ENCODE results near the gene SH2D1B.
A peak's percentile ranks its signal among the peaks of the same experiment; 100 is the strongest.
"Not testable (repeated sequence)": the region's sequence is repeated elsewhere in the genome, so short reads cannot be mapped to it uniquely, and the experiment has no call there.

Gene SH2D1B, protein sequence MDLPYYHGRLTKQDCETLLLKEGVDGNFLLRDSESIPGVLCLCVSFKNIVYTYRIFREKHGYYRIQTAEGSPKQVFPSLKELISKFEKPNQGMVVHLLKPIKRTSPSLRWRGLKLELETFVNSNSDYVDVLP

GRCh38 chr1:162412002-162412401 lies at the start of gene SH2D1B:
SH2D1B (minus strand) TSS chr1:162412136; CDS start chr1:162412016, 120 bp downstream.
- DNase-seq (ENCODE audit: low spot score), result peak; percentile 64

DNA sequence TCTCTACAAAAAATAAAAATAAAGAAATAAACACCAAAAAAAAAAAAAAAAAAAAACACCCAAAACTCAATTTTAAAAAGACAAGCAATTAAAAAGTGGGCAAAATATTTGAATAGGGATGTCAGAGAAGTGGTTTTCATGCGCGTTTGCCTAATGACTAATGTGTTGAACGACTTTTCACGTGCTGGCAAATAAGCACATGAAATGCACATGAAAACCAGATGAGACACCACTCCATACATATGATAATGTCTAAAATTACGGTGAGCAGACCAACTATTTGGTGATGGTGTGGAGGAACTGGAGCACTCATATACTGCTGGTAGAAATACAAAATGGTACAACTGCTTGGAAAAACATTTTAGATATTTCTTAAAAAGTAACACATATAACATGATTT lies 46.3 kb upstream of the SH2D1B start:
- no peak for DNase-seq (ENCODE audit: low spot score)

- no peak for DNase-seq (ENCODE audit: low spot score)
Measured at GRCh38 chr1:162456323-162456722, 44.4 kb upstream of the SH2D1B start.

- DNase-seq (ENCODE audit: low spot score), result not testable (repeated sequence)
Measured at GRCh38 chr1:162454361-162454760, 42.4 kb upstream of the SH2D1B start.

- DNase-seq (ENCODE audit: low spot score), result no peak
Measured at GRCh38 chr1:162446946-162447345, 35.0 kb upstream of the SH2D1B start.

DNA sequence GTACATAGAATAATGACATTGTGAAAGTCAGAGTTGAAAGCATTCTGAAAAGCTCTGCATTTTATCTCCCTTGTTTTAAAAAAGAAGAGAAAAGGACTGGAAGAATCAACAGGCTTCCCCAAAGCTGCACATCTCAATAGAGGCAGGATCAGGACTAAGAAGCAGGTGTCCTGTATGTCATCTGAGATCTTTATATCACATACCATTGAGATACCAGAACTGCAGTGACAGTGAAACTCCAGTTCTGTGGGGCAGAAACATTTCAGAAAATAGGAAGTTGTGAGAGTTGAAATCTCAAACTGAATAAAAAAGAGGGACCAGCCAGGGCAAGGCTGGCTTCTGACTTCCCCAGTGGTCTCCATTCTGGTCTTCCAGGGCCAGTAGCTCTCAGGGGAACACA lies 33.0 kb upstream of the SH2D1B start:
- DNase-seq (ENCODE audit: low spot score), result no peak

DNA sequence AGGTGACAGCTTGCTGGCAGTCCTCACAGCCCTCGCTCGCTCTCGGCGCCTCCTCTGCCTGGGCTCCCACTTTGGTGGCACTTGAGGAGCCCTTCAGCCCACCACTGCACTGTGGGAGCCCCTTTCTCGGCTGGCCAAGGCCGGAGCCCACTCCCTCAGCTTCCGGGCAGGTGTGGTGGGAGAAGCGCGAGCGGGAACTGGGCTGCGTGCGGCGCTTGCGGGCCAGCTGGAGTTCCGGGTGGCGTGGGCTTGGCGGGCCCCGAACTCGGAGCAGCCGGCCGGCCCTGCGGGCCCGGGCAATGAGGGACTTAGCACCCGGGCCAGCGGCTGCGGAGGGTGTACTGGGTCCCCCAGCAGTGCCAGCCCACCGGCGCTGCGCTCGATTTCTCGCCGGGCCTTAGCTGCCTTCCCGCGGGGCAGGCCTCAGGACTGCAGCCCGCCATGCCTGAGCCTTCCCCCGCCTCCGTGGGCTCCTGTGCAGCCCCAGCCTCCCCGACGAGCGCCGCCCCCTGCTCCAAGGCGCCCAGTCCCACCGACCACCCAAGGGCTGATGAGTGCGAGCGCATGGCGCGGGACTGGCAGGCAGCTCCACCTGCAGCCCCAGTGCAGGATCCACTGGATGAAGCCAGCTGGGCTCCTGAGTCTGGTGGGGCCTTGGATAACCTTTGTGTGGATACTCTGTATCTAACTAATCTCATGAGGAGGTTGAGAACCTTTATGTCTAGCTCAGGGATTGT lies 21.2 kb upstream of the SH2D1B start:
- DNase-seq (ENCODE audit: low spot score), result not testable (repeated sequence)

- DNase-seq (ENCODE audit: low spot score), result no peak
Measured at GRCh38 chr1:162430583-162430982, 18.6 kb upstream of the SH2D1B start.

GRCh38 chr1:162422662-162423375 lies 10.9 kb upstream of the SH2D1B start:
- no peak for DNase-seq (ENCODE audit: low spot score)

GRCh38 chr1:162421258-162422164 lies 9.6 kb upstream of the SH2D1B start:
- DNase-seq (ENCODE audit: low spot score), result no peak

DNA sequence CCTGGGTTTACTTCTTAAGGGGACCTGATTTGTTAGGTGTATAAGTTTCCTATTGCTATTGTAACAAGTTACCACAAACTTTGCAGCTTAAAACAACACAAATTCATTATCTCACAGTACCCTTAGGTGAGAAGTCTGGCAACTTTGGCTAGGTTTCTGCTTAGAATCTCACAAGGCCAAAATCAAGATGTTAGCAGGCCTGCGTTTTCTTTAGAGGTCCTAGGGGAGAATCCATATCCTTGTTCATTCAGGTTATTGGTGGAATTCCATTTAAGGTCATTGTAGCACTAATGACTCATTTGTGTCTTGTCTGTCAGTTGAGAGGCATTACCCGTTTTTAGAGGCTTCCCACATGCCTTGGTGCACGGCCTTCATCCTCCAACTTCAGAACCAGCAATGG lies 8.2 kb upstream of the SH2D1B start:
- DNase-seq (ENCODE audit: low spot score), result no peak

- DNase-seq (ENCODE audit: low spot score), result peak; percentile 63
Measured at GRCh38 chr1:162419450-162419931, 7.6 kb upstream of the SH2D1B start.

DNA sequence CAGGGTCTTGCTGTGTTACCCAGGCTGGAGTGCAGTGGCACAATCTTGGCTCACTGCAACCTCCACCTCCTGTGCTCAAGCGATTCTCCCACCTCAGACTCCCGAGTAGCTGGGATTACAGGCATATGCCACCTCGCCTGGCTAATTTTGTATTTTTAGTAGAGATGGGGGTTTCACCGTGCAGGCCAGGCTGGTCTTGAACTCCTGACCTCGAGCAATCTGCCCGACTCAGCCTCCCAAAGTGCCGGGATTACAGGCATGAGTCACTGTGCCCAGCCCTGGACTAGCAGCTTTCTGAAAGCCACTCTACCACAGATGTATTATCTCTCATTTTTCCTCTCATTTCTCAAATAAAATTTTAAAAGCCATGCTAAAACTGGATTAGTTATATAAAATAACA lies 6.6 kb upstream of the SH2D1B start:
- not testable (repeated sequence) for DNase-seq (ENCODE audit: low spot score)

DNA sequence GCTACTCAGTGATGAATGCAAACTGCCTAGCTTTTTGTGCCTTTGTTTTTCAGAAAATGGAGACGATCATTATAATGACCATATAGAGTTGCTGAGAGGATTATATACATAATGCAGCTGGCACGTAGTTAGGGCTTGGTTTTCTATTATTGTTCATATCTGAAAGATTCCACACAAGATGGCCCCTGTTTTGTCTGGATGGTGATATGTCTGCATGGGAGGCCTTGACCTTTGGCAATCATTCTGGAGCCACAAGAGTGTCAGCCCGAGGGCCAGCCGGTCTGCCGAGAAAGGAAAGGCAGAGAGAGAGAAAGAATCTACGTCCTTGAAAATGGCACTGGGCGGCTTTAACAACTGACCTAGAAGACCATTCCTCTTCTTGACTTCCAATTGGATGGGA lies 5.7 kb upstream of the SH2D1B start:
- DNase-seq (ENCODE audit: low spot score), result no peak

GRCh38 chr1:162416909-162417308 lies 5.0 kb upstream of the SH2D1B start:
- no peak for DNase-seq (ENCODE audit: low spot score)

DNA sequence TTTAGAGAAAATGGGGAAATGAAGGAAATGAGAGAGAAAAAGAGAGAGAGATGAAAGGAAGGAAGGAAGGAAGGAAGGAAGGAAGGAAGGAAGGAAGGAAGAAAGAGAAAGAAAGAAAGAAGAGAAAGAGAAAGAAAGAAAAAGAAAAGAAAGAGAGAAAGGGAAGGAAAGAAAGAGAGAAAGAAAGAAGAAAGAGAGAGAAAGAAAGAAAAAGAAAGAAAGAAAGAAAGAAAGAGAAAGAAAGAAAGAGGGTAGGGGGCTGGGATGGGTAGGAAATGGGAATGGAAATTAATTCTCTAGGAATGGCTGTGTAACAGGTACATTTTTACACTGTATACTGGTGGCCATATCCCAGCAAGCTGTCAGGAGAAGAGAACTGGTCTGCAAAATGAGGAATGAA lies 4.3 kb upstream of the SH2D1B start:
- no peak for DNase-seq (ENCODE audit: low spot score)

DNA sequence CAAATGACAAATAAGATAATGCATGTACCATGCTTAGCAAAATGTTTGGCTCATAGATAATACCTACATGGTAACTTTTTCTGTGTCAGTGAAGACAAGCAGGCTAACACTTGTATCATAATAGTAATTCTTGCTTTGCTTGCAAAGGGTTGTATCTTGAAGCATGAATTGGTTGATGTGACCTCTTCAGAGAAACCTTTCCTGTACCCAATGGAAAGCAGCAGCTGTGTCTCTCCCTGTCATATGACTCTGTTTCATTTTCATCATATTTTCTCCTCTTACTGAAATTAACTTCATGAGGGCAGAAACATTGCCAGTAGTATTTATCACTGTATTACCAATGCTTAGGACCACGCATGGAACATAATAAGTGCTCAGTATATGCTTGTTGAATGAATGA lies 4.4 kb downstream of the SH2D1B start:
- no peak for DNase-seq (ENCODE audit: low spot score)

GRCh38 chr1:162406811-162407210 lies 5.1 kb downstream of the SH2D1B start:
- DNase-seq (ENCODE audit: low spot score), result no peak

DNA sequence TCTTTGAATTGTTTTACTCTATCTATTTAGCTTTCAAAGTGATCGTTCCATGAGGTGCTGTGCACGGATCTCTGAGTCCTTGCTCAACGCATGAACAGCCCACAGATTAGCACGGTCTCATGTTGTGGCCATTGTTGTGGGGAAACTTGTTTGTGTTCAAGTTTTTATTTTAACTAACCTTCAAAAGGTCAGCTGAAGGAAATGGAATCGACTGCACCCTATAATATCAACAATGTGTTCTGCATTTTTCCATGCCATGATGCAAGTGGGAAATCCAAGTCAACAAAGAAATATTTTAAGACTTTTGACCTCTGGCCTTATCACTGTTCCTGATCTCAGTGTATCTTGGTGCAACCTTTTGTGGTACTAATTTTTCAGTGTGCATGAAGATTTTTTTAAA lies 6.1 kb downstream of the SH2D1B start:
- no peak for DNase-seq (ENCODE audit: low spot score)

GRCh38 chr1:162404550-162405160 lies 7.3 kb downstream of the SH2D1B start:
- DNase-seq (ENCODE audit: low spot score), result peak; percentile 19

DNA sequence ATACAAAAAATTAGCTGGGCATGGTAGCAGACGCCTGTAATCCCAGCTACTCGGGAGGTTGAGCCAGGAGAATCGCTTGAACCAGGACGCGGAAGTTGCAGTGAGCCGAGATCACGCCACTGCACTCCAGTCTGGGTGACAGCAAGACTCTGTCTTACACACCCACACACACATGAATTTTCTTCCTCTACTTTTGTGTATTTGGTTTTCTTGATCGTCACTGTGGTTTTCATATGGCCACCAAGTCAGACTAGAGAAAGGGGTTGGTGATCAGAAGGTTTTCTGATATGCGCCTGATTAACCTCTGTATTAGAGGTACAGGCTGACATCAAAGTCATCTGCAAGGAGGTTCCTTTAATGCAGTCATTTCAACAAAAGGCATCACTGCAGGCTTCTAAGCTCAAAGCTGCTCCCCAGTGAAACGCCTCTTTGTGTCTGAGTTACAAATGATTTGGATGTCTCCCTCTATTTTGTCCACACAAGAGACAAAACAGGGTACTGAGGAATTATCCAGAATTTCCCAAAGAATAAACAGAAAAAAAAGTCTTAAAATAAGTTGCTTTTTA lies 11.1 kb downstream of the SH2D1B start:
- no peak for DNase-seq (ENCODE audit: low spot score)

All from kidney tubule cell (primary cell).